Activated naive CD8-positive, alpha-beta T cell treated with anti-CD3 and anti-CD28 coated beads, Interleukin-2, amount 10 ng/mL, durations not matched to agents 7 days and 5 days (primary cell): ENCODE results near the gene TMSB4X. TPM values are rescaled to one million over a fixed set of nuclear protein-coding genes. Genes with fewer than 3 reads are reported as not detected.
"Not testable (repeated sequence)": the region's sequence is repeated elsewhere in the genome, so short reads cannot be mapped to it uniquely, and the experiment has no call there.

Experiments used
- ATAC-seq: fragments of 150-1000 bp; cut with Tn5 transposase; one replicate; pipeline ENCODE4 v1.10.0; 2021; ENCODE audit warnings: low read depth, moderate library complexity
- POLR2A ChIA-PET: fragments of 350-600 bp; sonication (Branson Sonifier 250); formaldehyde crosslinking; loops from one replicate; lab custom pipeline; 2021; ENCODE audit warnings: antibody characterized with exemption; lab: Charles Lee
- DNase-seq: peaks from one replicate; pipeline ENCODE4 v3.0.0; 2021
- H3K27ac Mint-ChIP-seq: one replicate; pipeline ENCODE4 v1.8.0; 2022; ENCODE audit warnings: mild to moderate bottlenecking, mixed read lengths
- H3K27me3 Mint-ChIP-seq: one replicate; pipeline ENCODE4 v1.8.0; 2022; ENCODE audit warnings: mild to moderate bottlenecking, moderate library complexity, mixed read lengths
- H3K36me3 Mint-ChIP-seq: one replicate; pipeline ENCODE4 v1.8.0; 2021; ENCODE audit warnings: mild to moderate bottlenecking, mixed read lengths
- H3K4me1 Mint-ChIP-seq: one replicate; pipeline ENCODE4 v1.8.0; 2021; ENCODE audit warnings: mixed read lengths
- H3K4me3 Mint-ChIP-seq: one replicate; pipeline ENCODE4 v1.8.0; 2022; ENCODE audit warnings: mild to moderate bottlenecking, moderate library complexity, mixed read lengths
- H3K9me3 Mint-ChIP-seq: one replicate; pipeline ENCODE4 v1.8.0; 2021; ENCODE audit warnings: mixed read lengths
- total RNA-seq, 2 experiments: library from RNA; stranded (reverse); gene quantifications; one replicate each; pipeline ENCODE4 v1.2.3, GENCODE V29; 2021

TMSB4X gene
- 1,000 to 10,000 TPM; 8,001 to 8,464 TPM for total RNA-seq

GRCh38 chrX:12974796-12975669 is at the start of gene TMSB4X:
Gene TMSB4X, plus strand, starts transcription at chrX:12975110.
- H3K4me3 Mint-ChIP-seq: peak within 1 kb of the TSS; percentile 97
- no peaks in the 10 kb centered on the region for H3K27me3 Mint-ChIP-seq
- peaks cover 36% of the 10 kb centered on the region for H3K36me3 Mint-ChIP-seq
- ATAC-seq (peak; percentile 48), DNase-seq (peak; percentile 86)
- peaks cover 42% of the 10 kb centered on the region for H3K4me1 Mint-ChIP-seq
- no peaks in the 10 kb centered on the region for H3K9me3 Mint-ChIP-seq
- POLR2A ChIA-PET: interaction anchor here (0.6 to 20.9 kb wide), 11 partner anchors 10 to 760 kb away, joined by 3 to 942 read pairs (median 8); partner anchors contain the start of gene OFD1
- H3K27ac Mint-ChIP-seq: peak within 1 kb of the TSS; percentile 98

DNA sequence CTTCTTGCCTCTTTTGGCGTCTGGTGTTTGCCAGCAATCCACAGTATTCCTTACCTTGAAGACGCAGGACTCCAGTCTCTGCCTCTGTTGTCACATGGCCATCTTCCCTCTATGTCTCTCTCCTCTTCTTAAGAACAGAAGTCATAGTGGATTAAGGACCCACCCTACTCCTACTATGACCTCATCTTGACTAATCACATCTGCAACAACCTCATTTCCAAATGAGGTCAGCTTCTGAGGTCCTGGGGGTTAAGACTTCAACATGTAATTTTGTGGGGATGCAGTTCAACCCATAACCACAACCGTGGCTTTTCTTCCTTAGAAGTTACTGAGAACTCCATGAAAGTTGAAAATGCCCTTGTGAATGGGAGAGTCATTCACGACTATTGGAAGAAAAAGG is 45.2 kb upstream of the TMSB4X start:
- DNase-seq (no peak), ATAC-seq (no peak)
- no peaks in the 10 kb centered on the region for H3K4me1 Mint-ChIP-seq
- H3K9me3 Mint-ChIP-seq: peaks cover 3% of the 10 kb centered on the region
- no peak overlapping the region for H3K27ac Mint-ChIP-seq
- POLR2A ChIA-PET: no interaction called here
- peaks cover 3% of the 10 kb centered on the region for H3K36me3 Mint-ChIP-seq
- no peak overlapping the region for H3K4me3 Mint-ChIP-seq
- H3K27me3 Mint-ChIP-seq: no peaks in the 10 kb centered on the region

DNA sequence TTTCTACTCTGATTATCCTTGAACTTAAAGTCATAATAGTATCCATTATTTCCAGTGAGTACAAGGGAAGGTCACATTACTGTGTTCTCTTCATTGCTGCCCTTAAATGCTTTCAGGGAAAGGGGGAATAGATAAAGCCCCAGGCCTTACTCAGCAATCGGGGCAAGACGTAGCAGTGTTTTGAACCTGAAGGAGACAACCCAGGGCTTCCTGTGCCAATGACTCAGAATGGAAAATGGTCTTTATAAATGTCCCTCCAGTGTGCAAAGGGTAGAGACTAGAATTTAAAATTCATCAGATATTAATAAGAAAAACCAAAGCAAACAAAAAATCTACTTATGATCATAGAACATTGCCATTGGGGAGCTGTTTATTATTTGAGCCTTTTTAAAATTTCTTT is 44.8 kb upstream of the TMSB4X start:
- no peak overlapping the region for H3K27ac Mint-ChIP-seq
- no peak for DNase-seq
- POLR2A ChIA-PET: no interaction called here
- no peak overlapping the region for H3K4me3 Mint-ChIP-seq
- H3K36me3 Mint-ChIP-seq: peaks cover 3% of the 10 kb centered on the region
- no peaks in the 10 kb centered on the region for H3K4me1 Mint-ChIP-seq
- no peaks in the 10 kb centered on the region for H3K27me3 Mint-ChIP-seq
- no peak for ATAC-seq
- H3K9me3 Mint-ChIP-seq: peaks cover 3% of the 10 kb centered on the region

- Mint-ChIP-seq H3K27ac (no peak overlapping the region), H3K27me3 (no peaks in the 10 kb centered on the region), H3K9me3 (peaks cover 2% of the 10 kb centered on the region), H3K4me1 (no peaks in the 10 kb centered on the region), H3K4me3 (no peak overlapping the region), H3K36me3 (peaks cover 3% of the 10 kb centered on the region)
- POLR2A ChIA-PET: no interaction called here
- no peak for DNase-seq
- no peak for ATAC-seq
Observed at GRCh38 chrX:12932244-12932643, 42.7 kb upstream of the TMSB4X start.

- no peaks in the 10 kb centered on the region for H3K4me1 Mint-ChIP-seq
- H3K27me3 Mint-ChIP-seq: no peaks in the 10 kb centered on the region
- POLR2A ChIA-PET: no interaction called here
- DNase-seq: no peak
- peaks cover 2% of the 10 kb centered on the region for H3K9me3 Mint-ChIP-seq
- no peak overlapping the region for H3K4me3 Mint-ChIP-seq
- no peak overlapping the region for H3K27ac Mint-ChIP-seq
- ATAC-seq: no peak
- peaks cover 4% of the 10 kb centered on the region for H3K36me3 Mint-ChIP-seq
Observed at GRCh38 chrX:12934850-12935249, 40.1 kb upstream of the TMSB4X start.

- Mint-ChIP-seq H3K36me3 (peaks cover 4% of the 10 kb centered on the region), H3K4me3 (no peak overlapping the region), H3K4me1 (no peaks in the 10 kb centered on the region), H3K27ac (no peak overlapping the region), H3K27me3 (no peaks in the 10 kb centered on the region), H3K9me3 (peaks cover 4% of the 10 kb centered on the region)
- ATAC-seq (no peak), DNase-seq (no peak)
- POLR2A ChIA-PET: no interaction called here
Observed at GRCh38 chrX:12936947-12937346, 38.0 kb upstream of the TMSB4X start.

DNA sequence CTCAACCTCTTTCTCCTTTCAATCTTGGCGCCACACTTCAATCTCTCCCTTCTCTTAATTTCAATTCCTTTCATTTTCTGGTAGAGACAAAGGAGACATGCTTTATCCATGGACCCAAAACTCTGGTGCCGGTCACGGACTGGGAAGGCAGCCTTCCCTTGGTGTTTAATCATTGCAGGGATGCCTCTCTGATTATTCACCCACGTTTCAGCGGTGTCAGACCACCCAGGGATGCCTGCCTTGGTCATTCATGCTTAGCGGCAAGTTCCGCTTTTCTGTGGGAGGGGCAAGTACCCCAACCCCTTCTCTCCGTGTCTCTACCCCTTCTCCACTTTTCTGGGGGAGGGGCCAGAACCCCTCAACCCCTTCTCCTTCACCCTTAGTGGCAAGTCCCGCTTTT is 34.4 kb upstream of the TMSB4X start:
- H3K9me3 Mint-ChIP-seq, H3K27ac Mint-ChIP-seq, H3K4me1 Mint-ChIP-seq, H3K36me3 Mint-ChIP-seq, DNase-seq, POLR2A ChIA-PET, H3K27me3 Mint-ChIP-seq, ATAC-seq, H3K4me3 Mint-ChIP-seq: not testable (repeated sequence)

DNA sequence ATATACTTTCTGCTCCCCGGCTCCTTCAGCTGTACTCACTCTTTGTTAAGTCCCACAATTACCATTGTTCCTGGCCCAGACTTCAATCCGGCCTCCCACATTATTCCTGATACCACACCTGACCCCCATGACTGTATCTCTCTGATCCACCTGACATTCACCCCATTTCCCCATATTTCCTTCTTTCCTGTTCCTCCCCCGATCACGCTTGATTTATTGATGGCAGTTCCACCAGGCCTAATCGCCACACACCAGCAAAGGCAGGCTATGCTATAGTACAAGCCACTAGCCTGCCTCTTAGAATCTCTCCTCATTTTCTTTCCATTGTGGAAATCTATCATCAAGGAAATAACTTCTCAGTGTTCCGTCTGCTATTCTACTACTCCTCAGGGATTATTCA is 31.3 kb upstream of the TMSB4X start:
- H3K4me1 Mint-ChIP-seq: peaks cover 19% of the 10 kb centered on the region
- H3K27ac Mint-ChIP-seq, H3K9me3 Mint-ChIP-seq, H3K36me3 Mint-ChIP-seq, POLR2A ChIA-PET, H3K4me3 Mint-ChIP-seq, ATAC-seq, H3K27me3 Mint-ChIP-seq, DNase-seq: not testable (repeated sequence)

GRCh38 chrX:12944452-12944851 is 30.5 kb upstream of the TMSB4X start:
- H3K27ac Mint-ChIP-seq, POLR2A ChIA-PET, H3K36me3 Mint-ChIP-seq, DNase-seq, H3K4me3 Mint-ChIP-seq, ATAC-seq, H3K27me3 Mint-ChIP-seq, H3K9me3 Mint-ChIP-seq: not testable (repeated sequence)
- peaks cover 26% of the 10 kb centered on the region for H3K4me1 Mint-ChIP-seq

GRCh38 chrX:12945494-12945893 is 29.4 kb upstream of the TMSB4X start:
- DNase-seq (no peak), ATAC-seq (no peak)
- H3K27me3 Mint-ChIP-seq: no peaks in the 10 kb centered on the region
- H3K4me3 Mint-ChIP-seq: no peak overlapping the region
- POLR2A ChIA-PET: interaction anchor here (0.6 kb wide), 1 partner anchor 557 kb away, joined by 3 read pairs; no protein-coding TSS in a partner anchor
- peaks cover 2% of the 10 kb centered on the region for H3K9me3 Mint-ChIP-seq
- H3K4me1 Mint-ChIP-seq: peaks cover 34% of the 10 kb centered on the region
- H3K36me3 Mint-ChIP-seq: no peaks in the 10 kb centered on the region
- no peak overlapping the region for H3K27ac Mint-ChIP-seq

DNA sequence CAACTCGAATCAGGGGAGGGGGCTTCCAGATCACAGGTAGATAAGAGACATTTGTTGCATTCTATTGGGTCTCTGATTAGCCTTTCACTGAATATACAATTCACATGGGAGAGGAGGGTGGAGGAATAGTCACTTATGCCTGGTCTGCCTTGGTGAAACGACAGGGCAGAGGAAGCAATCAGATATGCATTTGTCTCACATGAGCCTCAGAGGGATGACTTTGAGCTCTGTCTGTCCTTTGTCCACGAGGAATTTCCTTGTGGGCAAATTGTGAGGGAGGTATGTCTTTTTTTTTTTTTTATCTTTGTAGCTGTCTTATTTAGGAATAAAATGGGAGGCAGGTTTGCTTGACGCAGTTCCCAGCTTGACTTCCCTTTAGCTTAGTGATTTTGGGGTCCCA is 28.5 kb upstream of the TMSB4X start:
- Mint-ChIP-seq H3K4me3 (peak overlapping the region; percentile 73), H3K27ac (no peak overlapping the region), H3K36me3 (no peaks in the 10 kb centered on the region), H3K4me1 (peaks cover 36% of the 10 kb centered on the region), H3K27me3 (no peaks in the 10 kb centered on the region), H3K9me3 (no peaks in the 10 kb centered on the region)
- DNase-seq (no peak), ATAC-seq (no peak)
- POLR2A ChIA-PET: interaction anchor here (0.9 to 16.4 kb wide), 8 partner anchors 10 to 543 kb away, joined by 3 to 942 read pairs (median 5); partner anchors contain the start of gene TMSB4X

DNA sequence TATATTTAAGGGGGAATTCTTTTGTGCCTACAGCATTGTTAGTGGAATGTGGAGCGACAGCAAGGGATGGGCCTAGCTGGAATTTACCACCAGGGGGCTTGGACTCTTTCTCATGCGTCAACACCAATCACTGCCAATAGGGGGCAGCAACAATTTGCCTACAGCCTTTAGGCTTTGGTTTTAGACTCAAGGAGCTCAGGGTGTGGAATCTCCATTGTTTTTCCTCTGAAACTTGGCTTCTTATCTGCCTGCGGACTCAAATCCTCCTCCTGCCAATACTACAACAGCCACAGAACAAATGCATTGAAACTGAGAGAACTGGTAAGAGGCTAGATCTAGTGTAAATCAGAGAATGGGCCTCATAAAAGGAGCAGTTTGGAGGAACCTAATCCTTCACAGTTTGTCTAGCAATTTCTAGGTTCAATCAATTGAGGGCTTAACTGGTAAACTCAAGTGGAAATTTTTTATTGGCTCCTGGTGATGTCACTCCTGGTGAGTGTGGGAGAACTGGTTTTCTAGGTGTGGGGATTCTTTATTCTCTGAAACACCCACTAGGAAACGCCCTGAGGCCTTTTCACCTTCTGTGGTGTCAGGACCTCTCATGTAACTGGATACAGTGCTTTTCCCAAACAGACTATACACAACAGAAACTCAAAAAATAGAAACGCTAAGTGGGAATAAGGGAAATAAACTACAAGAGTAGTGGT is 27.9 kb upstream of the TMSB4X start:
- no peaks in the 10 kb centered on the region for H3K36me3 Mint-ChIP-seq
- H3K27me3 Mint-ChIP-seq: no peaks in the 10 kb centered on the region
- ATAC-seq (no peak), DNase-seq (peak; percentile 55)
- peak overlapping the region; percentile 90 for H3K27ac Mint-ChIP-seq
- H3K4me1 Mint-ChIP-seq: peaks cover 38% of the 10 kb centered on the region
- H3K9me3 Mint-ChIP-seq: no peaks in the 10 kb centered on the region
- POLR2A ChIA-PET: interaction anchor here (0.6 to 16.4 kb wide), 9 partner anchors 9 to 542 kb away, joined by 3 to 942 read pairs (median 5); partner anchors contain the start of gene TMSB4X
- peak overlapping the region; percentile 73 for H3K4me3 Mint-ChIP-seq

GRCh38 chrX:12947545-12948235 is 27.2 kb upstream of the TMSB4X start:
- ATAC-seq: no peak
- POLR2A ChIA-PET: interaction anchor here (1.8 to 16.4 kb wide), 4 partner anchors 9 to 144 kb away, joined by 4 to 942 read pairs (median 44); partner anchors contain the start of gene TMSB4X
- Mint-ChIP-seq H3K36me3 (no peaks in the 10 kb centered on the region), H3K9me3 (no peaks in the 10 kb centered on the region), H3K4me3 (peak overlapping the region; percentile 39), H3K4me1 (peaks cover 41% of the 10 kb centered on the region), H3K27me3 (no peaks in the 10 kb centered on the region), H3K27ac (peak overlapping the region; percentile 90)
- DNase-seq: no peak
